PC-9 (cell line): Measurements from ENCODE around the gene DHX32.

Experiments used
- CTCF ChIP-seq: fragments of 200-600 bp; sonication (generic); conservative IDR thresholded peaks from 2 replicates; pipeline ENCODE4 v1.6.1; 2017; ENCODE audit warnings: mixed run types, antibody characterized with exemption, mild to moderate bottlenecking, moderate library complexity
- EZH2 ChIP-seq: fragments of 200-600 bp; sonication (generic); IDR thresholded peaks from 2 replicates; pipeline ENCODE4 v1.8.0; 2017; ENCODE audit warnings: antibody characterized with exemption, low read depth

DNA sequence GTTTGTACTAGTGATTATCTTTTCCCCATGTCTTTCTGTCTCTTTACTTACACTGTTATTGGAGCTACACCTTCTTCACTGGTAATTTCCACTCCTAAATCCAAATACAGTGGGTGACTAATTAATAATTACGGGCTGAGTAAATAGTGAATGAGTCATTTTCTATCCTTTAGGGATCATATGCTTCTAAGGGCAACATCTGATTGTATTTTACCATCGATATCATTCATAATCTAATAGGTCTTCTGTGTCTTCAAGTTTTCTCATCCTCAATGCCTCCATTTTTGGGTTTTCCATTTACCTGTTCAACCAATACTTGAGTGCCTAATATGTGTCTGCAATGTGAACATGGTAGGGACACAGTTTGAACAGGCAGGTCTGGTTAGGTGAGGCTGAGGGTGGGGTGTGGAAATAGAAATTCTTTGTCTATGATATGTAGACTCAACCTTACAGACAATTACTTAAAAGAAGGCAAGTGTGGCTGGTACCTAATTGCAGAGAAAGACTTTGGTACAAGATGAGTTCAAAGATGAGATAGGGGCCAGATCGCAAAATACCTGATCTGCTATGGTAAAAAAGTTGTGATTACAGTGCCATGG is 5.9 kb upstream of the DHX32 start:
- TF ChIP-seq CTCF (no peak), EZH2 (no peak)
